ENCODE results near the gene RHOV.
A peak's percentile ranks its signal among the peaks of the same experiment; 100 is the strongest.

Gene RHOV, protein sequence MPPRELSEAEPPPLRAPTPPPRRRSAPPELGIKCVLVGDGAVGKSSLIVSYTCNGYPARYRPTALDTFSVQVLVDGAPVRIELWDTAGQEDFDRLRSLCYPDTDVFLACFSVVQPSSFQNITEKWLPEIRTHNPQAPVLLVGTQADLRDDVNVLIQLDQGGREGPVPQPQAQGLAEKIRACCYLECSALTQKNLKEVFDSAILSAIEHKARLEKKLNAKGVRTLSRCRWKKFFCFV

DNA sequence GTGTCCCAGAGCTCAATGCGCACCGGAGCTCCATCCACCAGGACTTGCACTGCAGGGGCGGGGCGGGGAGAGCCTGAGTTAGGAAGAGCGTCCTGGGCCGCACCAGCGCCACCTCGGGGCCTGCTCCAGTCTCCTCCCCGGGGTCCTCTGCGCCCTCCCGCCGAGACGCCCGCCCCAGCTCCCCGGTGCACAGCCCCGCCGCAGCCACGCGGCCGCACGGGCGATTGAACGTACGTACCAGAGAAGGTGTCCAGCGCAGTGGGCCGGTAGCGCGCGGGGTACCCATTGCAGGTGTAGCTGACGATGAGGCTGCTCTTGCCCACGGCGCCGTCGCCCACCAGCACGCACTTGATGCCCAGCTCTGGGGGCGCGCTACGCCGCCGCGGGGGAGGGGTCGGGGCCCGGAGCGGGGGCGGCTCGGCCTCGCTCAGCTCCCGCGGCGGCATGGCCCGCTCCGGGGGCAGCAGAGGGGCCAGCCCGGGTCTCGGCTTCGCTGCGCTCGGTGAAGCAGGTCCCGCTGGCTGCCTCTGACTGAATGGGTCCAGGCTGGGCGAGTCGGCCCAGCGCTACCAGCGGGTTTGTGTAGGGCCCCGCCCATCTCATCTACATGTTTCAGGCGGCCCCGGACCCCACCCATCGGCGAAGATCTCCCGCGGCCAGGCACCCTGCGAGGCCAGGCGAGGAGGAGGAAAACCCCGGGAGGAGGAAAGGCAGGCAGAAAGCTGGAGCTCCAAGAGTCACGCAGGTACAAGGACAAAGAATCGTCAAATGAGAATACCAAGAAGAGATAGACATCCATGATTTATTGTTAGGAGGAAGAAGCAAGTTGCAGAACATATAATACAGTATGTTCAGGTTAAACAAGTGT is at the start of gene RHOV:
RHOV (minus strand) TSS at position 541 of the 868 bp plus-strand sequence; CDS start at position 446, 95 bp downstream.
- Histone ChIP-seq H3K9me3 (ENCODE audit: control insufficient read depth in 1 of 2, low read length in 2 of 2) (no peaks in the 10 kb centered on the region), H3K4me3 (ENCODE audit: low read depth in 1 of 2, low read length in 2 of 2) (peak within 1 kb of the TSS; percentile 61 to 62), H3K27me3 (ENCODE audit: control insufficient read depth in 1 of 2, insufficient read depth in 2 of 2, low read length in 2 of 2) (no peaks in the 10 kb centered on the region), H3K9ac (ENCODE audit: low read depth in 1 of 2, low read length in 2 of 2) (peak within 1 kb of the TSS in 1 of 2 donors; percentile 32), H3K4me1 (ENCODE audit: control insufficient read depth in 1 of 2, insufficient read depth in 2 of 2, low read length in 2 of 2) (peaks cover 12 to 17% of the 10 kb centered on the region in 2 donors), H3K36me3 (ENCODE audit: control insufficient read depth in 1 of 2, insufficient read depth in 2 of 2, low read length in 2 of 2) (no peaks in the 10 kb centered on the region), H3K27ac (ENCODE audit: low read depth, low read length) (no peak within 1 kb of the TSS)

DNA sequence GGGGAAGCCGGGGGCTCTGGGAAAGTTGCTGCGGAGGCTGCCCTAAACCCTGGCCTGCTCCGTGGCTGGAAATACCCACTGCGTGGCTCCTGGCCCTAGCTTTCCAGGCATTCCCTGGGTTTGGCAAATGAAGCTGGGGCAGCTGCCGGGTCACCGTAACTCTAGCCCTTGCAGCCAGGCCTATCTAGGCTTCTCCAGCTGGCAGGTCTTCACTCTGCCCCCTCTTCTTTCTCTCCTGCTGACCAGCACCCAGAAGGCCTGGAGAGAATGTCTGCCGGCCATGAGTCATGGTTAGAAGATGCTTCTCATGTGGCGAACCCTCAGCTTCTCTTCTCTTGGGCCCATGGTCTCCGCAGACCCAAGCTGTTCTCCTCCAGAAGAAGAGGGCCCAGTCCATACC is 49.5 kb upstream of the RHOV start:
- Histone ChIP-seq H3K4me3 (ENCODE audit: low read depth in 1 of 2, low read length in 2 of 2) (no peak overlapping the region), H3K27me3 (ENCODE audit: control insufficient read depth in 1 of 2, insufficient read depth in 2 of 2, low read length in 2 of 2) (peaks cover 13 to 16% of the 10 kb centered on the region in 2 donors), H3K4me1 (ENCODE audit: control insufficient read depth in 1 of 2, insufficient read depth in 2 of 2, low read length in 2 of 2) (peaks cover 42 to 43% of the 10 kb centered on the region in 2 donors), H3K9ac (ENCODE audit: low read depth in 1 of 2, low read length in 2 of 2) (no peak overlapping the region), H3K27ac (ENCODE audit: low read depth, low read length) (no peak overlapping the region), H3K9me3 (ENCODE audit: control insufficient read depth in 1 of 2, low read length in 2 of 2) (no peaks in the 10 kb centered on the region), H3K36me3 (ENCODE audit: control insufficient read depth in 1 of 2, insufficient read depth in 2 of 2, low read length in 2 of 2) (no peaks in the 10 kb centered on the region)

DNA sequence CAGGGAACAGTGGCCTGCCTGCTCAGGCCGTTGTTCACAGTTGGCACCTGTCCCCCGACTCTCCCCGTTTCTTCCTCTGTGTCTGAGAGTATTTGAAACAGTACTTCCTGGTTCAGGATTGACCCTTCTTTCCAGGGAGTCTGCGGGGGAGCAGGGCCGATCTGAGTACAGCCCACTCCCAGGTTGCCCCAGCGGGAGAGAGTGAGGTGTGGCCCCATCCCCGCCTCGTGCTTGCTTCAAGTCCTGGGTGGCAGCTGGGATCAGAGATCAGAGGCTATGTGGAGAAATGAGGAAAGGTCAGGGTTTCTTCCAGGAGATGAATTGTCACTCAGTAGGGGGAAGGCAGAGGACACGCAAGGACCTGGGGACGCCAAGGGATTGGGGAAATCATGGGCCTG is 48.6 kb upstream of the RHOV start:
- peaks cover 38 to 40% of the 10 kb centered on the region in 2 donors for H3K4me1 ChIP-seq (ENCODE audit: control insufficient read depth in 1 of 2, insufficient read depth in 2 of 2, low read length in 2 of 2)
- peaks cover 12 to 16% of the 10 kb centered on the region in 2 donors for H3K27me3 ChIP-seq (ENCODE audit: control insufficient read depth in 1 of 2, insufficient read depth in 2 of 2, low read length in 2 of 2)
- H3K4me3 ChIP-seq (ENCODE audit: low read depth in 1 of 2, low read length in 2 of 2): no peak overlapping the region
- no peaks in the 10 kb centered on the region for H3K36me3 ChIP-seq (ENCODE audit: control insufficient read depth in 1 of 2, insufficient read depth in 2 of 2, low read length in 2 of 2)
- no peak overlapping the region for H3K27ac ChIP-seq (ENCODE audit: low read depth, low read length)
- H3K9ac ChIP-seq (ENCODE audit: low read depth in 1 of 2, low read length in 2 of 2): peak overlapping the region in 1 of 2 donors; percentile 2
- no peaks in the 10 kb centered on the region for H3K9me3 ChIP-seq (ENCODE audit: control insufficient read depth in 1 of 2, low read length in 2 of 2)

DNA sequence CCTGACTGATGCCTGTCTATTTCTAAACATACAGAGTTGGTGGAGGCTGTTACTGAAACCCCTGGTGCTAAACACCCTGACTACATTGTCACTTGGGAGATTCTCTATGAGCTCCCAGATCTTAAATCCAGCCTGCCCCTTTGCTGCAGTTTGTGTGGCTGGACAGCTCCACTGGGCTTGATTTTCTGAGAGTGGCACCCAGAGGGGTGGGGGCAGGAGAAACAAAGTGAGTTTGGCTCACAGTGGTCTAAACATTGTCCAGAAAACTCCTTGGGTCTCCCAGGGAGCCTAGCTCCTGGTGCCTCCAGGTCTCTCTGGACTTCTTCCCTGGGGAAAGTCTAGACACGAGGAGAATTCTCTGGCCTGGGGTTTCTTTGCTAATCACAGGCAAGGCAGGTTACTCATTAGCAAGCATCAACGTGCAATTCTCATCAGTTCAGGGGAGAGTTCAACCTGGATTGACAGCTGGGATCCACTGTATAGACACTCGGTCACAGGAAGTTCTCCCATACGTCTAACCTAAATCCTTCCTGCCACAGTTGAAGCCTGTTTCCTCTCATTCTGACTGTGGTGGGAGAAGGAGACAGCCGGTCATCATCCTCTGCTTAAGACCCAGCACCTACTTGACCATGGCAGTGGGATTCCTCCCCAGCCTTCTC is 48.0 kb upstream of the RHOV start:
- peaks cover 7 to 11% of the 10 kb centered on the region in 2 donors for H3K27me3 ChIP-seq (ENCODE audit: control insufficient read depth in 1 of 2, insufficient read depth in 2 of 2, low read length in 2 of 2)

DNA sequence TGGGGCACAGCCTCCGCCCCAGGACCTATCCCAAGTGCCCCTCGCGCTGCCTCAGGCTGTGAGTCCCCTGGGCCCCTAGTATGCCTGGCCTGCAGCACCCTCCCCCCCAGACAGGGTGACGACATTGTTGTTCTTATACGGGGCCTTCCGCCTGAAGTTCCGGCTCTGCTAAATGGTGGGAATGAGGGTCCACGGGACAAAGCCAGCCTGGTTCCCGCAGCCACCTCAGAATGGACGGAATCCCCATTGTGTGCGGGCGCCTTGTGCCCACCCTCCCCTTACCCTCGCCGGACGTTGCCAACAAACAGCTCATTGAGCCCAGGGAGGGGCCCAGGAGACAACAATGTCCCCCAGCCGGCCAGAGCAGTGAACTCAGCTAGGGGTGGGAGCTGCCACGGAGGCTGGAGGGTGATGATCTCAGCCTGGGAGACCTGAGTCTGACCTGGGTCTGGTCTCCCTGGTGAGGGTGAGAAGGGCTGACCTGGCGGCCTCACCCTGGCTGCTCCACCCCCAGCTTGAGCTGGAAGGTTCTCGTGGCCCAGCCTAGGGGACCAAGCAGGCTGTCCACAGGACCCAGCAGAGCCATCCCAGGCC is 44.9 kb upstream of the RHOV start:
- H3K4me1 ChIP-seq (ENCODE audit: control insufficient read depth in 1 of 2, insufficient read depth in 2 of 2, low read length in 2 of 2): peaks cover 14 to 16% of the 10 kb centered on the region in 2 donors
- H3K4me3 ChIP-seq (ENCODE audit: low read depth in 1 of 2, low read length in 2 of 2): no peak overlapping the region
- H3K27ac ChIP-seq (ENCODE audit: low read depth, low read length): no peak overlapping the region
- no peaks in the 10 kb centered on the region for H3K9me3 ChIP-seq (ENCODE audit: control insufficient read depth in 1 of 2, low read length in 2 of 2)
- no peaks in the 10 kb centered on the region for H3K36me3 ChIP-seq (ENCODE audit: control insufficient read depth in 1 of 2, insufficient read depth in 2 of 2, low read length in 2 of 2)
- no peak overlapping the region for H3K9ac ChIP-seq (ENCODE audit: low read depth in 1 of 2, low read length in 2 of 2)
- no peaks in the 10 kb centered on the region for H3K27me3 ChIP-seq (ENCODE audit: control insufficient read depth in 1 of 2, insufficient read depth in 2 of 2, low read length in 2 of 2)

More for the DNA sequence above, 48.0 kb upstream of the RHOV start:
- peaks cover 34 to 35% of the 10 kb centered on the region in 2 donors for H3K4me1 ChIP-seq (ENCODE audit: control insufficient read depth in 1 of 2, insufficient read depth in 2 of 2, low read length in 2 of 2)
- no peak overlapping the region for H3K27ac ChIP-seq (ENCODE audit: low read depth, low read length)
- H3K9ac ChIP-seq (ENCODE audit: low read depth in 1 of 2, low read length in 2 of 2): peak overlapping the region in 1 of 2 donors; percentile 2
- H3K9me3 ChIP-seq (ENCODE audit: control insufficient read depth in 1 of 2, low read length in 2 of 2): no peaks in the 10 kb centered on the region
- H3K36me3 ChIP-seq (ENCODE audit: control insufficient read depth in 1 of 2, insufficient read depth in 2 of 2, low read length in 2 of 2): no peaks in the 10 kb centered on the region
- no peak overlapping the region for H3K4me3 ChIP-seq (ENCODE audit: low read depth in 1 of 2, low read length in 2 of 2)

DNA sequence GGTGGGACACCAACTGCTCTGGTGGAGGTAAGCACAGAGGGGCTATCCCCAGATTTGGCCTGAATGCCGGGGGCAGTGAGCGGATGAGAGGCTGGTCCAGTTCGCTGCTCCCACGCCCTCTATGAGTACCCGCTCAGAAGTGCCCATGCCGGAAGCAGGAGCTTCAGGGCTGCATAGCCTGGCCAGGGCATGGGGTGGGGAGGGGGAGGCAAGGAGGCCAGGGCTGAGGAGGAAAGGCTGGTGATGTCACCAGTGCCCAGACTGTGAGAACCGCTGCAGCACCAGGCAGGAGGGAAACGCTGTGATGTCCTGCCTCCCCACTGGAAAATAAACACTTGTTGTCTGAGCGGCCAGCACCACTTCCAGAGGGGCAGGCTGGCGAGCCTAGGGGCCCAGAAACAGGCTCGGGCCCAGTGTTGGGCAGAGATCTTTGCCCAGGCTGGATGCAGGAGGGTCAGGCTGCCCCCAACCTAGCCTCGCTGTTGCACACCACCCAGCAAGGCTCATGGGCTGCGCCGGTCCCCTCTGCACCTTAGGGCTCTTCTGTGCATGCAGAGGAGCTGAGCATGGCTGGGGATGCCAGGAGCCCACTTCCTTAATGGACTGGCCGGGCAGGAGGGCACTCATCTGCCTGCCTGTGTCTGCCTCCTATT is 44.2 kb upstream of the RHOV start:
- H3K27me3 ChIP-seq (ENCODE audit: control insufficient read depth in 1 of 2, insufficient read depth in 2 of 2, low read length in 2 of 2): no peaks in the 10 kb centered on the region
- H3K9ac ChIP-seq (ENCODE audit: low read depth in 1 of 2, low read length in 2 of 2): peak overlapping the region in 1 of 2 donors; percentile 17
- H3K4me3 ChIP-seq (ENCODE audit: low read depth in 1 of 2, low read length in 2 of 2): no peak overlapping the region
- peaks cover 11 to 16% of the 10 kb centered on the region in 2 donors for H3K4me1 ChIP-seq (ENCODE audit: control insufficient read depth in 1 of 2, insufficient read depth in 2 of 2, low read length in 2 of 2)
- H3K9me3 ChIP-seq (ENCODE audit: control insufficient read depth in 1 of 2, low read length in 2 of 2): no peaks in the 10 kb centered on the region
- H3K36me3 ChIP-seq (ENCODE audit: control insufficient read depth in 1 of 2, insufficient read depth in 2 of 2, low read length in 2 of 2): no peaks in the 10 kb centered on the region
- no peak overlapping the region for H3K27ac ChIP-seq (ENCODE audit: low read depth, low read length)

DNA sequence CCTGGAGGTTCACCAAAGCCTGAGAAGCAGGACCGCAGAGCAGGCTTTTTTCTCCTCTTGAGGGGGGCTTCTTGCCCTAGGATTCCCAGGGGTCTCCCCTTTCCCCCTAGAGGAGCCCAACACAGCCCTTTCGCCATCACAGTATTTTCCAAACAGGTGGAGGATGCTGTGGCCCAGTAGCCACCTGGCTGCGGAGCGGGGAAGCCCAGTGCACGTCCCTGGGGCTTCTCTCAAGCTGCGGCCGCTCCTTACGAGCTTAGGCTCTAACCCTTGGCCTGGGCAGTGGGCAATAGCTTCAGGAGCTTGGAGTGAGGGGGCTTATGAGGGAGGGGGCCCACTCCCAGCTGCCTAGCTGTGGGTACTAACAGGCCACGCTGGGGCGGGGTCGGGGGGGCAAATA is 43.6 kb upstream of the RHOV start:
- no peak overlapping the region for H3K9ac ChIP-seq (ENCODE audit: low read depth in 1 of 2, low read length in 2 of 2)
- no peaks in the 10 kb centered on the region for H3K9me3 ChIP-seq (ENCODE audit: control insufficient read depth in 1 of 2, low read length in 2 of 2)
- H3K27me3 ChIP-seq (ENCODE audit: control insufficient read depth in 1 of 2, insufficient read depth in 2 of 2, low read length in 2 of 2): no peaks in the 10 kb centered on the region
- peaks cover 4 to 9% of the 10 kb centered on the region in 2 donors for H3K4me1 ChIP-seq (ENCODE audit: control insufficient read depth in 1 of 2, insufficient read depth in 2 of 2, low read length in 2 of 2)
- no peaks in the 10 kb centered on the region for H3K36me3 ChIP-seq (ENCODE audit: control insufficient read depth in 1 of 2, insufficient read depth in 2 of 2, low read length in 2 of 2)
- no peak overlapping the region for H3K27ac ChIP-seq (ENCODE audit: low read depth, low read length)
- no peak overlapping the region for H3K4me3 ChIP-seq (ENCODE audit: low read depth in 1 of 2, low read length in 2 of 2)

DNA sequence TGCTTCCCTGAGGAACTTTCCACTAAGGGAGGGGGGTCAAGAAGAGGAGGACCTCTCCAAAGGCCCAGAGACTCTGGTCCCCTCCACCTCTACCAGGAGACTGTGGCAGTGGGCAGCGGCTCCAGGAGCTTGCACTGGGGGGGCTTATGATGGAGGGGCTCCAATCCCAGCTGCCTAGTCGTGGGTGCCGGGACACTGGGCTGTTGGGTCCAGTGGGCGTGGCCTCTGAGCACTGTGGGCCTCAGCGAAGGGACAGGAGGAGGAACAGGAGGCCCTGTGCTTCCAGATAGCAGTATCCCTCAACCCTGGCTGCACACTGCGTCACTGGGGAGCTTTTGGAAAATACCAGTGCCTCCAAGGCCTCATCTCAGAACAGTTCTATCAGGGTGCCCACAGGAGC is 41.6 kb upstream of the RHOV start:
- Histone ChIP-seq H3K36me3 (ENCODE audit: control insufficient read depth in 1 of 2, insufficient read depth in 2 of 2, low read length in 2 of 2) (no peaks in the 10 kb centered on the region), H3K4me3 (ENCODE audit: low read depth in 1 of 2, low read length in 2 of 2) (no peak overlapping the region), H3K27me3 (ENCODE audit: control insufficient read depth in 1 of 2, insufficient read depth in 2 of 2, low read length in 2 of 2) (no peaks in the 10 kb centered on the region), H3K4me1 (ENCODE audit: control insufficient read depth in 1 of 2, insufficient read depth in 2 of 2, low read length in 2 of 2) (peaks cover under 1 to 6% of the 10 kb centered on the region in 2 donors), H3K9me3 (ENCODE audit: control insufficient read depth in 1 of 2, low read length in 2 of 2) (no peaks in the 10 kb centered on the region), H3K9ac (ENCODE audit: low read depth in 1 of 2, low read length in 2 of 2) (no peak overlapping the region), H3K27ac (ENCODE audit: low read depth, low read length) (no peak overlapping the region)

DNA sequence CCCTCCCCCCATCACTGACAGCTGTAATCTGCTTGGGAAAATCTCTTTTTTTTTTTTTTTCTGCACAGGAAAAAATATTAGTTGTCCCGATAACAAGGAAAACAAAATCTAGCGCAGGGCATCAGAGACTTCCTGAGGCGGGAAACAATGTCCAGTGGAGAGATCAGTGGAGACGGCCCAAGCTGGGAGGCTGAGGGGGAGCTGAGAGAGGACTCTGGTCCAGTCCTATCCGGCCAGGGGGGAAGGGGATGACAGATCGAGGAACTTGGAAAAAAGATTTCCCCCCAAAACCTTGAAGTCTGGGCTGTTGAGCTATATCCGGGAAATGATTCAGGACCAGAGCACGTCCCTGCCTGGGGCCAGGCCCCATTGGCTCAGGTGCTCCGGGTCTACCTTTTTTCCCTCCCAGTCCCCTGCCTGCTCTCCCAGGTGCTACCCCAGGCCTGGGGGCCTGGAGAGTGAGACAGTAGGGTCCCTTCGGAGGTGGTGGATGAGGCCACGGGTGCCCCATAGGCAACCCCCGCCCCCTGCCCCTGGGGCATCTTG is 41.2 kb upstream of the RHOV start:
- Histone ChIP-seq H3K36me3 (ENCODE audit: control insufficient read depth in 1 of 2, insufficient read depth in 2 of 2, low read length in 2 of 2) (no peaks in the 10 kb centered on the region), H3K27ac (ENCODE audit: low read depth, low read length) (no peak overlapping the region), H3K9ac (ENCODE audit: low read depth in 1 of 2, low read length in 2 of 2) (no peak overlapping the region), H3K4me1 (ENCODE audit: control insufficient read depth in 1 of 2, insufficient read depth in 2 of 2, low read length in 2 of 2) (peaks cover 5 to 9% of the 10 kb centered on the region in 2 donors), H3K9me3 (ENCODE audit: control insufficient read depth in 1 of 2, low read length in 2 of 2) (no peaks in the 10 kb centered on the region), H3K27me3 (ENCODE audit: control insufficient read depth in 1 of 2, insufficient read depth in 2 of 2, low read length in 2 of 2) (no peaks in the 10 kb centered on the region), H3K4me3 (ENCODE audit: low read depth in 1 of 2, low read length in 2 of 2) (no peak overlapping the region)
